Measurements from ENCODE around the gene ZBTB24.

ZBTB24 gene

DNA sequence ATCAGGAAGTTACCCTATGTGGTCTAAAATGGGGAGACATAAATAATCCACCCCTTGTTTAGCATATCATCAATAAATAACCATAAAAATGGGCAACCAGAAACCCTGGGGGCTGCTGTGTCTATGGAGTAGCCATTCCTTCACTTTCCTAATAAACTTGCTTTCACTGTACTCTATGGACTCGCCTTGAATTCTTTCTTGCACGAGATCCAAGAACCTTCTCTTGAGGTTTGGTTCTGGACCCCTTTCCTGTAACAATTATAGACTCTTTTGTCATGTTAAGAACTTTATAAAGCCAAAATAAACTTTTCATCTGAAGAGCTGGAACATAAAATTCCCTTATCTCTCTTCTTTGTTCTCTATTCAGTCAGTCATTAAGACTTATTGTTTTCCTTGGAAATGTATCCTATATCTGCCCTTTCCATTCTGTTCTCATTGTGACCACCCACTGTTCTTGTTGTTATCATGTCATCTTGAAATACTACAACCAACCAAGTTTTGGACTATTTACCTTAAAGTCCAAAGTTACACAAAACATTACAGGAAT, 29.3 kb upstream of the ZBTB24 start:
- no peaks in the 10 kb centered on the region for H3K27me3 ChIP-seq (ENCODE audit: insufficient read depth, low read length)
- no peaks in the 10 kb centered on the region for H3K36me3 ChIP-seq (ENCODE audit: insufficient read depth, low read length)
- no peak overlapping the region for H3K4me3 ChIP-seq (ENCODE audit: low read length)
- H3K9me3 ChIP-seq (ENCODE audit: low read length): peaks cover 4% of the 10 kb centered on the region
- peaks cover 19% of the 10 kb centered on the region for H3K4me1 ChIP-seq (ENCODE audit: insufficient read depth, low read length)
- H2AFZ ChIP-seq (ENCODE audit: low read depth, low read length): no peak overlapping the region

DNA sequence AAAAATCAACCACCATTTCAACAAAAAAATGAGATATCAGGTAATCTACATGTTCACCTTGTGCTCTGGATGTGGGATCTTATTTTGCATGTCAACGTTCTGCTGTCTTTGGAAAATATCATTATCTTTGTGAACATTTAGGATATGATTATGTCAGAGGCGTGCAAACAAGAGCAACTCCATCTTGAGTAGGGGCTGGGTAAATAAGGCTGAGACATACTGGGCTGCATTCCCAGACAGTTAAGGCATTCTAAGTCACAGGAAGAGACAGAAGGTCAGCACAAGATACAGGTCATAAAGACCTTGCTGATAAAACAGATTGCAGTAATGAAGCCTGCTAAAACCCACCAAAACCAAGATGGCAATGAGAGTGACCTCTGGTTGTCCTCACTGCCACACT, 28.8 kb upstream of the ZBTB24 start:
- no peaks in the 10 kb centered on the region for H3K27me3 ChIP-seq (ENCODE audit: insufficient read depth, low read length)
- H3K4me3 ChIP-seq (ENCODE audit: low read length): no peak overlapping the region
- no peaks in the 10 kb centered on the region for H3K36me3 ChIP-seq (ENCODE audit: insufficient read depth, low read length)
- H3K9me3 ChIP-seq (ENCODE audit: low read length): peaks cover 4% of the 10 kb centered on the region
- peaks cover 19% of the 10 kb centered on the region for H3K4me1 ChIP-seq (ENCODE audit: insufficient read depth, low read length)
- no peak overlapping the region for H2AFZ ChIP-seq (ENCODE audit: low read depth, low read length)

DNA sequence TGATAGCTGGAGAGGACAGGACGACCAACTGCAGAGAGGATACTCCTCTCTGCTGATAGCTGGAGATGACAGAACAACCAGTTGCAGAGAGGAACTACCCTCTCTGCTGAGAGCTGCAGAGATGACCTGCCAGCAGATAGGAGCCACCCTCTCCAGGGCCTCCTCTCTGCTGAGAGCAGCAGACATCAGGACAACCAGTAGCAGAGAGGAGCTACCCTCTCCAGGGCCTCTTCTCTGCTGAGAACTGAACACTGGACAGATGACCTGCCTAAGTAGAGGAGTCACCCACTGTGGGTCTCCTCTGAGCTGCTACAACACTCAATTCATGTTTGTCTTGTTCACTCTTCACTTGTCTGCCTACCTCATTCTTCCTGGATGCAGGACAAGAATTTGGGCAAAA, 27.3 kb upstream of the ZBTB24 start:
- Histone ChIP-seq H3K4me1 (ENCODE audit: insufficient read depth, low read length) (peaks cover 19% of the 10 kb centered on the region), H2AFZ (ENCODE audit: low read depth, low read length) (no peak overlapping the region), H3K4me3 (ENCODE audit: low read length) (no peak overlapping the region), H3K9me3 (ENCODE audit: low read length) (peaks cover 4% of the 10 kb centered on the region), H3K36me3 (ENCODE audit: insufficient read depth, low read length) (no peaks in the 10 kb centered on the region), H3K27me3 (ENCODE audit: insufficient read depth, low read length) (no peaks in the 10 kb centered on the region)

DNA sequence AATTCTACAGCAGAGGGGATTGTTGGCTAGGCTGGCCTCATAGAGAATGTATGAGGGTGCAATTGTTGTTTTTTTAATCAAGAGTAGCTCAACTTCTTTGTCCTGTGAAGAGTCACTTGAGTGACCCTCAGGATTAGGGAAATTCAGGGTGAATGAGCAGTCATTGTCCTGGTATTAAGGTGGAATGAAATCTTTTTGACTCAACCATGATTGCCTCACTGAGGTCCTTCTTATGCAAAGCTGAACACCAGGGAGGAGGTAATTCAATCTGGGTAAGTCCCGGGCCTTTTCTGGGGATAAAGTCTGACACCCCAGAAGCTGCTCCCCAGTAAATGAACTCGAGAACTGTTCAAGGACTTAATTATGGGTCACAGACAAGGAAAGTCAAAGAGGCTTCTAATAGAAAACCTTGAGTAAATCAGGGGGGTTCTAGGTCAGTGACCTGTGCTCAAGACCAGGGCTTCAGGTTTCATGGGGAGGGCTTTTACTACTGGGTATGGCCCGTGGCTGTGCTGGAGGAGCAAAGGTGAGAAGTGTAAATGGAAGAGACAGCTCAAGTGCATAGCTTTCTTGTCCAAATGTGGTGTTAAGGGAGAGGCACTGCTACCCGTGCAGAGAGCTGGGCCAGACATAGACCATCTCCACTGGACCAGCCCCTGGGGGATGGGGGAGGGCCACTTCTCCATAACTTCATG, 25.3 kb upstream of the ZBTB24 start:
- peaks cover 11% of the 10 kb centered on the region for H3K4me1 ChIP-seq (ENCODE audit: insufficient read depth, low read length)
- H3K4me3 ChIP-seq (ENCODE audit: low read length): no peak overlapping the region
- H3K36me3 ChIP-seq (ENCODE audit: insufficient read depth, low read length): no peaks in the 10 kb centered on the region
- peaks cover 4% of the 10 kb centered on the region for H3K9me3 ChIP-seq (ENCODE audit: low read length)
- H3K27me3 ChIP-seq (ENCODE audit: insufficient read depth, low read length): no peaks in the 10 kb centered on the region
- no peak overlapping the region for H2AFZ ChIP-seq (ENCODE audit: low read depth, low read length)

DNA sequence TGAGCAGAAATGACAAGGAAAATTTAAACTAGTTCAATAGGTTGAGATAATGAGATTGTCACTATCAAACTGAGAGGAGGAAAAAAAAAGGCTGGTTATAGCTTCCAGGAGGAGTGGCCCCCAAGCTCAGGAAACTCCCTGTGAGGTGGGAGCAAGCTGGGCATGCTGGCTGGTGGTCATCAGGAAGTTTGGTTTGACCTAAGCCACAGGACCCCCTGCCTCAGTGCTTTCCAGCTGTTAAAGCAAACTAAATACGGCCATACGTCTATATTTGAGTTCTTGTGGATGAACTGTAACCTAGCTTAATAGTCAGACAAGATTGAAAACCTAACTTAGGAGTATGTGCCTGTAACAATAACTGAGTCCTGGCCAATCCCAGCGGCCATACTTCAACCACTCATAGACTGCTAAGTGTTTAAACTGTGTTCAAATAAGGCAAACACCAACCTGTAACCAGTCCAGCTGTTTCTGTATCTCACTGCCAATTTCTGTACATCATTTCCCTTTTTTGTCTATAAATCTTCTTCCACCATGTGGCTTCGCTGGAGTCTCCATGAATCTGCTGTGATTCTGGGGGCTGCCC, 24.6 kb upstream of the ZBTB24 start:
- no peak overlapping the region for H3K4me3 ChIP-seq (ENCODE audit: low read length)
- no peaks in the 10 kb centered on the region for H3K36me3 ChIP-seq (ENCODE audit: insufficient read depth, low read length)
- H2AFZ ChIP-seq (ENCODE audit: low read depth, low read length): no peak overlapping the region
- H3K9me3 ChIP-seq (ENCODE audit: low read length): peaks cover 4% of the 10 kb centered on the region
- peaks cover 11% of the 10 kb centered on the region for H3K4me1 ChIP-seq (ENCODE audit: insufficient read depth, low read length)
- no peaks in the 10 kb centered on the region for H3K27me3 ChIP-seq (ENCODE audit: insufficient read depth, low read length)

DNA sequence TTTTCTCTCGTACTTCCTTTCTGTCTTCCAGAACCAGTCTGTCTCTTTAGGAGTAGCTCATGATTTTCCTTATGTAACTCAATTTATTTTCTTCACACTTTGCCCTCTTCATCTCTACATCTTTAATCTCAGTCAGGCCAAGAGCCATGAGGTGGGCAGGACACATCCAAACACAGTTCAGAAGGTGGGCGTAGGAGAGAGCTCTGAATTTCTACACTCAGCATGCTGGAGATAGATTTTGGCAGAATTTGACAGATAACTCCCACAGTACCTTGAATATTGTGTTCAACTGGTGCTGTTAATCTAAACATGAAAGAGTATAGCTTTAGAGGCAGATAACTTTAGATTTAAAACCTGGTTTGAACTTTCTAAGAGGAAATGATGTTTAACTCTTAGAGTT, 23.8 kb upstream of the ZBTB24 start:
- Histone ChIP-seq H2AFZ (ENCODE audit: low read depth, low read length) (no peak overlapping the region), H3K27me3 (ENCODE audit: insufficient read depth, low read length) (no peaks in the 10 kb centered on the region), H3K4me3 (ENCODE audit: low read length) (no peak overlapping the region), H3K4me1 (ENCODE audit: insufficient read depth, low read length) (peaks cover 11% of the 10 kb centered on the region), H3K36me3 (ENCODE audit: insufficient read depth, low read length) (no peaks in the 10 kb centered on the region), H3K9me3 (ENCODE audit: low read length) (peaks cover 4% of the 10 kb centered on the region)

DNA sequence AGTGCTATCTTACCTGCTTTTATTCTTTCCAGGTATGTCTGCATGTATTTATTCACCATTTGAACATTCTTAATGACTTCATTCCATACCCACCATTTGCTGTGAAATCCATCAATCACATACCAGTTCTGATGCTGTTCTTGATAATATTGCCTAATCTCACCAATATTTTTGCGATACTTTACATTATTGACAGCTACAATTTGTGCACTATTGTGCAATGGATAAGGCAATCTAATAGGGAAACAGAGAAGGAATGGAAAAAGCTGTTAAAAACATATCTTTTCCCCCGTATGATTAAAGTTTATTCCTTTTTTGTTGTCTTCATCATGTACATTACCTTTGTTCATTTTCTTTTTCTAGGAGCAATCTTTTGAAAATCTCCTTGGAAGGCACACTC, 23.3 kb upstream of the ZBTB24 start:
- Histone ChIP-seq H3K4me3 (ENCODE audit: low read length) (no peak overlapping the region), H3K9me3 (ENCODE audit: low read length) (peaks cover 3% of the 10 kb centered on the region), H2AFZ (ENCODE audit: low read depth, low read length) (no peak overlapping the region), H3K27me3 (ENCODE audit: insufficient read depth, low read length) (no peaks in the 10 kb centered on the region), H3K4me1 (ENCODE audit: insufficient read depth, low read length) (peaks cover 11% of the 10 kb centered on the region), H3K36me3 (ENCODE audit: insufficient read depth, low read length) (no peaks in the 10 kb centered on the region)

DNA sequence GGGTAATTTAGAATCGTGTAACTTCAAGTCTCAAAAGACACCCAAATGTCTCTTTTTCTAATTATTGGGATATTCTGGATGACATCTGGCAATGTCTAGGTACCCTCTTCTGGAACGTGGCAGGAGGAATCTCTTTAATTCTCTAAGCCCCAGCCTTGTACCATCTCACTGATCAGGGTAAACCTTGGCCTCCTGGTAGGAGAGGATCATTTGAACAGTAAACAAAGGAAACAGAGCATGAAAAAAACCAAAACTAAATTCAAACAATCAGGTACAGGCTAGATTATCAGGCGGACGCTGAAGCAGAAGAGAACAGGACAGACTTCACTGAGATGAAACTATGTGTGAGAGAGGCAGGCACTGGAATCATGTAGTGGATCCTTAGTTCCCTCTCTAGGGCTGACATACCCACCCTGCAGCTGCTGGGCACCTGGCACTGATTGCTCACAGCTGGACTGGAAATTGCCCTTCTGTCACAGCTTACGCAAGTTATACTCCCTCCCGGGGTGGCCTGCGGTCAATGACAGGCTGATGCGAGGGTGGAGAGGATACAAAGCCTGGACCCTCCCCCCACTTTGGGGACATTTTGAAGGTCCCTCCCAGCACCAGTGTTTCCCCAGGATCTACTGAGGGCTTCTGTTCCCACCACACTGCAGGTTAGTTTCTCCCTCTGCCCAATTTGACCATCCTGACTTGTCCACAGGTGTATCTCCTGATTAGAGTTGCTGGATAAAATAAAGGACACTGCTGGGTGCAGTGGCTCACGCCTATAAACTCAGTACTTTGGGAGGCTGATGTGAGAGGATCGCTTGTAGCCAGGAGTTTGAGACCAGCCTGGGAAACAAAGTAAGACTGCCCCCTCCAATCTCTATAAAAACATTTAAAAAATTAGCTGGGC, 20.6 kb upstream of the ZBTB24 start:
- Histone ChIP-seq H3K9me3 (ENCODE audit: low read length) (no peaks in the 10 kb centered on the region), H3K4me3 (ENCODE audit: low read length) (no peak overlapping the region), H3K27me3 (ENCODE audit: insufficient read depth, low read length) (no peaks in the 10 kb centered on the region), H3K4me1 (ENCODE audit: insufficient read depth, low read length) (peaks cover 8% of the 10 kb centered on the region), H3K36me3 (ENCODE audit: insufficient read depth, low read length) (no peaks in the 10 kb centered on the region), H2AFZ (ENCODE audit: low read depth, low read length) (no peak overlapping the region)

DNA sequence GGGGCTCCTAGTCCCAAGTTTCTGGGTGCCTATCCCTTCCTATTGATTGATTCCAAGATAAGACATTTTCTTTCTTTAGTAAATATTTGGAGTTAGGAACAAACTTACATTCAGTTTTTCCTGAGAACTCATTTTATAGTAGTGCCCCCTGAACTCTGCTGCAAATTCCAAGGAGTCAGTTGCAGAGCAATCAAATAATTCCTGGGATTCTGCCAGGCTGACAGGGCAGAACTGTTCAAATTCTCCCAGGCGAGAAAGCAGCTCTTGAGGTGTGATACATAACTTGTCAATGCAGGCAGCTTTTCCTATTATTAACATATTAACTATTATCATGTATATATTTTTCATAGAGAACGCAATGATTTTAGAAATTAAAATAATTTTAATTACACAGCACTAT, 15.9 kb upstream of the ZBTB24 start:
- no peaks in the 10 kb centered on the region for H3K36me3 ChIP-seq (ENCODE audit: insufficient read depth, low read length)
- no peaks in the 10 kb centered on the region for H3K27me3 ChIP-seq (ENCODE audit: insufficient read depth, low read length)
- H2AFZ ChIP-seq (ENCODE audit: low read depth, low read length): no peak overlapping the region
- no peaks in the 10 kb centered on the region for H3K9me3 ChIP-seq (ENCODE audit: low read length)
- H3K4me1 ChIP-seq (ENCODE audit: insufficient read depth, low read length): peaks cover 7% of the 10 kb centered on the region
- no peak overlapping the region for H3K4me3 ChIP-seq (ENCODE audit: low read length)

DNA sequence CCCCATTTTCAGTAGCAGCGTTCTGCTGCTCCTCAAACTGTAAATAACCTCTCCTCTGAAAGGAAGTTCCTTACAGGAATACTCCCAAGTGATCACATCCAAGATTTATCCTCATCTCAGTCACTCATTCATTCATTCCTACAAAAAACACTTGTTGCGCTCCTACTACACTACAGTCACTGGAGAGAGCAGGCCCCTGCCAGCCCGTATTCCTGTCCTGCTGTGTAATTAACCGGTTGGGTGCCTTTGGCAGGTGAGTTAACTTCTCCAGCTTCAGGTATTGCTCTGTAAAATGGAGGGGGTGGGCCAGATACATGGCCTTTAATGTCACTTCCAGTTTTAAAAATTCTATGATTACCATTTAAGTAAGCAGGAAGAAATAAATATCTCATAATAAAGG, 15.0 kb upstream of the ZBTB24 start:
- Histone ChIP-seq H3K36me3 (ENCODE audit: insufficient read depth, low read length) (no peaks in the 10 kb centered on the region), H3K4me3 (ENCODE audit: low read length) (no peak overlapping the region), H2AFZ (ENCODE audit: low read depth, low read length) (no peak overlapping the region), H3K4me1 (ENCODE audit: insufficient read depth, low read length) (peaks cover 7% of the 10 kb centered on the region), H3K9me3 (ENCODE audit: low read length) (no peaks in the 10 kb centered on the region), H3K27me3 (ENCODE audit: insufficient read depth, low read length) (no peaks in the 10 kb centered on the region)

DNA sequence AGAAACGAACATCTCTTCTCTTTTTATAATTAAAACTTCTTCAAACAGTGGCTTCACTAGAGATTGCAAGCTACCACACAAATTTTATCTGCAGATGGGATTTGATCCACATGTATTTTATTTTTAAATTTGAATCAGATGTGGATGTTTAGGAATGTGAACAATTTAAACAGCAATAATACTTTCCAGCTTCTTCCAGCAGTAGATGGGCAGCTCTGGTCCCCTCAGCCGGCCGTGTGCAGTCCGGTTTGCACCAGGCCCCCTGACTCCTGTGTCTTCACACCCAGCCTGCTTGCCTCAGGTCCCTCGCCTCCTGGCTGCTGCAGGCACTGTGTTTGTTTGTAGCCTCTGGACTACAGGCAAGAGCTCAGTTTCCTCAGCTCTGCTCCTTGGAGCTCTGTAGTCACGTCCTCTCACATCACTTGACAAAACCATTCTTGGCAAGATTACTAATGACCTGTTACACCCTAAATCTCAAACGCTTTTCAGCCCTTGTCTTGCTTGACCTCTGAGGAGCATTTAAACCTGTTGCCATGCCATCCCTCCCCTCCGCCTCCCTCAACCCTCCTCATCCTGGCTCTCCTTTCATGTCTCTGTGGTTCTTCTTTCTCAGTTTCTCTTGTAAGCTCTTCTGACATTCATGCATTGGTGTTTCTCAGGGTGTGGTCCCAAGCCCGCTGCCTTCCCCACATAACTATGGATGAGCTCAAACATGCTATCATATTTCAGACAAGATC, 13.2 kb upstream of the ZBTB24 start:
- Histone ChIP-seq H3K36me3 (ENCODE audit: insufficient read depth, low read length) (no peaks in the 10 kb centered on the region), H3K4me1 (ENCODE audit: insufficient read depth, low read length) (peaks cover 11% of the 10 kb centered on the region), H3K27me3 (ENCODE audit: insufficient read depth, low read length) (peaks cover 3% of the 10 kb centered on the region), H2AFZ (ENCODE audit: low read depth, low read length) (no peak overlapping the region), H3K9me3 (ENCODE audit: low read length) (no peaks in the 10 kb centered on the region), H3K4me3 (ENCODE audit: low read length) (no peak overlapping the region)

DNA sequence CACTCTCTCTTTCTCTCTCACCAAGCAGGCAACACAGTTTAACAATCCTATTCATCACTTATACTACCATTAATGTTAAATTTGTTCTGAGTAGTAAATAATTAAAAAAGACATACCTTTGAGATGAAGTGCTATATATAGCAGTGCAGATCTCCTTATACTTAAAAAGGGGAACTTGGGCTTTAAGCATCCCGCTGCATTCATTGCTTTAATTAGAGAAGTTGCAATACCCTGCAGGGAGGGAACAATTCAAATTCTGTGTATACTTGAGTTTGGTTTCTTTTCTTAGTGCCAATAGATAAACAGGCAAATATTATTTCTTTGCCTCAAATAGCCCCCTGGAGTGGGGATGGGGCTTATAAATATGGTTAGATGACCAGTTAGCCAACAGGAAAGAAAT, 10.8 kb upstream of the ZBTB24 start:
- no peaks in the 10 kb centered on the region for H3K36me3 ChIP-seq (ENCODE audit: insufficient read depth, low read length)
- no peak overlapping the region for H2AFZ ChIP-seq (ENCODE audit: low read depth, low read length)
- peaks cover 3% of the 10 kb centered on the region for H3K27me3 ChIP-seq (ENCODE audit: insufficient read depth, low read length)
- H3K9me3 ChIP-seq (ENCODE audit: low read length): no peaks in the 10 kb centered on the region
- no peak overlapping the region for H3K4me3 ChIP-seq (ENCODE audit: low read length)
- peaks cover 17% of the 10 kb centered on the region for H3K4me1 ChIP-seq (ENCODE audit: insufficient read depth, low read length)
